HG03108 (cell line): Measurements from ENCODE around the gene HS6ST1.

Source experiments
- ATAC-seq: cut with Tn5 transposase; IDR thresholded peaks from one replicate; pipeline ENCODE4 v1.9.1; 2021; ENCODE audit warnings: moderate library complexity; ENCODE audit not compliant: unreplicated experiment

HS6ST1 gene, protein sequence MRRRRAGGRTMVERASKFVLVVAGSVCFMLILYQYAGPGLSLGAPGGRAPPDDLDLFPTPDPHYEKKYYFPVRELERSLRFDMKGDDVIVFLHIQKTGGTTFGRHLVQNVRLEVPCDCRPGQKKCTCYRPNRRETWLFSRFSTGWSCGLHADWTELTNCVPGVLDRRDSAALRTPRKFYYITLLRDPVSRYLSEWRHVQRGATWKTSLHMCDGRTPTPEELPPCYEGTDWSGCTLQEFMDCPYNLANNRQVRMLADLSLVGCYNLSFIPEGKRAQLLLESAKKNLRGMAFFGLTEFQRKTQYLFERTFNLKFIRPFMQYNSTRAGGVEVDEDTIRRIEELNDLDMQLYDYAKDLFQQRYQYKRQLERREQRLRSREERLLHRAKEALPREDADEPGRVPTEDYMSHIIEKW

DNA sequence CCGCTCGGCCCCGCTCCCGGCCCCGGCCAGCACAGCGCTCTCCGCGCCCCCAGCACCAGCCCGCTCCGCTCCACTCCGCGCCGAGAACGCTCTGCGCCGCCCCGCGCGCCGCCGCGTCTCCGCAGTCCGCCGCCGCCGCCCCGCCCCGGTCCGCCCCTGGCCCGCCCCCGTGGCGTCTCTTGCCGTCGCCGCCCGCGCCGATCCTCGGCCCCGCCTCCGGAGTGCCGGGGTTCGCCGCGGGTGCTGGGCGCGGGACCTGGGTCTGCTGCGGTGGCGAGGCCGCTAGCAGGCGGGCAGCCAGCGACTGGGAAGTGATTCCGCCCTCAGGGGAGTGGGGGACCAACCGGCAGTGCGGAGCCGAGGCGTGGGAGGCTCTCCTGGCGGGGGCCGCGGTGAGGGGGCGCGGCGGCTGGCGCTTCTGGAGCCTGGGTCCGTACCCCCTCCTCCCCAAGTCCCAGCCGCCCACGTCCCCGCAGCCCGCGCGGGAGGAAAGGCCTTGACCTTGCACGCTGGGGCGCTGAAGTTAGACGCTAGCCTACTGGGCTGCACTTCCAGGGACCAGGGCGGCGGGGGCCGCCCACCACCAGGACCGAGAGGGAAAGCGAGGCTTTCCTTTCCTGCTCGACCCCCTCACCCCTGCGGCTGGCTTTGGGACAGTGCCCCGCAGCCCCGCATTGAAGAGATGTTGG, at the start of gene HS6ST1:
HS6ST1 (minus strand) TSS at position 93 of the 689 bp plus-strand sequence. CDS start 305 bp downstream, outside the sequence.
- peak; percentile 66 for ATAC-seq

DNA sequence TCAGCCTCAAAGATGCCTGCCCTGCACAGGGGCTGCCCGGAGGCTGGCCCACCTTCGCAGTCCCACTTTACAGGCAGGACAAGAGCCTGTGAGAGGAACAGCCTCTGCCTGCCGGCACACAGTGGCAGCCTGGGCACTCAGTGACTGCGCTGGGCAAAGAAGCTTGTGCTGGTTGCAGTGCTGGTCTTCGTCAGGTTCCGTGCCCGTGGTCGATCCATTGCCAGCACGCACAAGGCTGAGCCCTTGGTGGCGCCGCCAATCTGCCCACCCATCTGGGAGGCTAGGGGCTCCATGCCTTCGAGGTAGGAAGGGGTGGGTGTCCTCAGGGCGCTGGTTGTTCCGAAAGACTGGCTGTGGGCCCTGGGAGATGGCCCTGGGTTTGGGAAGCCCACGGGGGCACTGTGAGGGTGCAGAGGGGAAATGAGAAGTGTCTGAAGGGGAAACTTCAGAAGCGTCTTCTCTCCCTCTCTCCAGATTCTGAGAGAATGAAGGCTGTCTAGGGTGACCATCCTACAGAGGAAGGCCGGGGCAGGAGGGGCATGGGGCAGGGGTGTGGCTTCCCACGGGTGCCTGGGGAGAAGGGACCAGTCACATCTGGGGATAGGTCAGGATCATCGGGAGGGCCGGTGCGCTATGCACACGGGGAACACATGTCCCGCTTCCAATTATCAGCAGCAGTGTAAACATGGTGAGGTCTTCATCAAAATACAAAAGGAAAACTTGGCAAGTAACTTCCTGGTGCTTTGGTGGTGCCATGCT, 49.1 kb upstream of the HS6ST1 start:
- ATAC-seq, result no peak

DNA sequence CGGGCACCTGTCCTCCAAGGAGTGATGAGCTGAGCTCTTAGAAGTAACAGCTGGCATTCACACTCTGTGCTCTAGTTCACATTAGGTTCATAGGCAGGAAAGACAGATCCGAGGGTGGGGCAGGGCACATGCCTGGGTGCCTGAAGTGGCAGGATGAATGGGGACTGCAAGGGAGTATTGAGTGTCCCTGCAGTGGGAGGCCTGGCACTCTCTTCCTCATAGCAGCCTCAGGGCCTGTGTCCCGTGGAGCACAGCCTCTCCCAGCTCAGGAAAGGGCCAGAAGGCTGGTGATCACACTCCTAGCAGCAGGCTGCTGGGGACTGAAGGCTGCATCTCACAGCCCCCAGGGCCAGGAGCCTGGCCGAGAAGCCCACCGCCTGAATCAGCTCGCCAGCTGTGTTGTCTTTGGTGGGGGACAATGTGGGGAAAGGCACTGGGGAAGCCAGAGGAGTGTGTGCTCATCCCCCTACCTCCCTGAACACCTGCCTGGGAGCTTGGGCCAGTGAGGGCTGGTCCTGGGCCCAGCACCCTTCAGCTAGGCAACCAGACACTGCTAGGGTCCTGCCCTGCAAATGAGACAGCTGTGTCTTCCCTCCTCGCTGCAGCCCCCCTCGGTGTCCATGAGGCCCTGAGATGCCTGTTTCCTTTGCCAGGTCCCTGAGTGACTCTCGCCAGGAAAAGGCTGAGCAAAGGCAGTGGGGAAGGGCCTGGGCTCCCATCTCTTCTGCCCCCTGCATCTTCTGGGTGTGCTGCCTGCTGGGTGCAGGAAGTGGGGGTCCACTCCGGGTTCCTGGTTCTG, 48.2 kb upstream of the HS6ST1 start:
- ATAC-seq, result no peak

DNA sequence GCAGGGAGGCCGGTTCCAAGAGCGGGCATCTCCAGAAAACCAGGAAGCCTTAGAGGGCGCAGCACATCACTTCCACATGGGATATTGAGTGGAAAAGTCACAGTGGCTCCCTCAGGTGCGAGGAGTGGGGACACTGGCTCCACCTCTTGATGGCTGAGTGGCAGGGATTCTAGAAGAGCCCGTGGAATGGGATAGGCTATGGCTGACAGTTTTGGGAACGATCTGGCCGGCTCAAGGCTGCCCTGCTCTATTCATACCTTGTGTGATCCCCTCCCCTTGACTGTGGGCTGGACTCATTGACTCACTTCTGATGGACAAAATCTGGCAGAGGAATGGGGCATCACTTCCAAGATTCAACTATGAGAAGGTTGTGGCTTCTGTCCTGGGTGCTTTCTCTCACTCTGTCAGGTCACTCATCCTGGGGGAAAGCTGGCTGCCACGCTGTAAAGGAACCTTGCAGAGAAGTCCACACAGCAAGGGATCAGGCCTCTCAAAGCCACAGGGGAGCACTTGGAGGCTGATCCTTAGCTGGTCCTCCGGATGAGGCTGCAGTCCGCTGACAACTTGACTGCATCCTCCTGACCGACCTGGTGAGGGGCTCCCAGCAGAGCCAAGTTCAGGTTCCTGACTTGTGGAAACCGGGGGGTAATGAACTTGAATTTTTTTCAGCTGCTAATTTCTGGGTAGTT, 46.7 kb upstream of the HS6ST1 start:
- ATAC-seq, result no peak

DNA sequence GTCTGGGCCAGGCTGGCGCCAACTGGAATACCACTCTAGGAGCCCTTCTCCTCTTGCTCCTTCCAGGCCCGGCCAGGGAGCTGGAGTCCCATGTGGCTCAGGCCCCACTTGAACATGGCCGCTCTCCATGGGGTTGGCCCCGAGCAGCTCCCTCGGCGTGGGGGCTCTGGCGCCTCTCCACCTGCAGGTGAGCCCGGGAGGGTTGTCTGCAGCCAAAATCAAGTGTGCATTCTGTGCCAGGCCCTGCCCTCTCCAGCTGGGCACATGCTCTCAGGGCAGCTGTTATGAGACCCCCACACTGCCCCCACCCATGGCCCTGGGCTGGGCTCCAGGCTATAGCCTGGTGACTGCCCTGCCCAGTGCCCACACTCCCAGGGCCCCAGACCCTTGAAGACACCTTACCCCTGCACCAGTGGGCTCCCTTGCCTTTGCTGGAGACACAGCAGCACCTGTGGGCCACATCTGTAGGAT, 45.8 kb upstream of the HS6ST1 start:
- no peak for ATAC-seq

DNA sequence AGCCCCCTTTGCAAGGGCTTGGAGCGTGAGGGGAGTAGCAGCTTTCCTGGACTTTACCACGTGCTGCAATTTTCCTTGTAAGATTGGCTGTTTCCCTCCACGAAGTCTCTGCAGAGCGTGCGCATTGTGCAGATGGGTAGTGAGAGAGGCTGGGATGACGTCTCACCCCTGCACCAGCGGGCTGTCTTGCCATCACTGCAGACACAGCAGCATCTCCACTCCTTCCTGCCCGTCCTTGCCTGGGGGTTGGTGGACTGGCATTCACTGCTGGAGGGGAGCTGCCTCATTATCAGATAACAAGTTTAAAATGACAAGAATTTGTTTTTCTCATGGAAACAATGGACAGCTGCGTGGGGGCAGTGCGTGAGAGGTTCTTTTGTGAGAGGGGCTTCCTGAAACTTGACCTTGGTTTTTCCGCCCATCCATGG, 45.3 kb upstream of the HS6ST1 start:
- ATAC-seq, result no peak

DNA sequence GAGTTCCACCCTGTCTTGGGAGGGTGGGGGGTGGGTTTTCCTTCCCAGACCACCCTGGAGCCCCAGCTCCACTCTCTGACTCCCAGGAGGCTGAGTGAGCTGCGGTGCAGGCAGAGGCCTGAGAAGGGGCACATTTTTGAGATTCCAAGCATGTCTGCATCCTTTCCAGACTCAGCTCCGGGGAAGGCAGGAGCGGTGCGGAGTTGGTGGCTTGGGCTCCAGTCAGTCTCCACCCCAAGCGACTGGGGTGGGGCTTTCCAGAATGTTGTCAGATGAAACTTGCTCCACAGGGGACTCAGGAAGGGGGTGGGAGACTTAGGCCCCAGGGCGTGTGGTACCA, 44.2 kb upstream of the HS6ST1 start:
- no peak for ATAC-seq

- no peak for ATAC-seq
Measured at GRCh38 chr2:128362176-128362888, 43.7 kb upstream of the HS6ST1 start.

DNA sequence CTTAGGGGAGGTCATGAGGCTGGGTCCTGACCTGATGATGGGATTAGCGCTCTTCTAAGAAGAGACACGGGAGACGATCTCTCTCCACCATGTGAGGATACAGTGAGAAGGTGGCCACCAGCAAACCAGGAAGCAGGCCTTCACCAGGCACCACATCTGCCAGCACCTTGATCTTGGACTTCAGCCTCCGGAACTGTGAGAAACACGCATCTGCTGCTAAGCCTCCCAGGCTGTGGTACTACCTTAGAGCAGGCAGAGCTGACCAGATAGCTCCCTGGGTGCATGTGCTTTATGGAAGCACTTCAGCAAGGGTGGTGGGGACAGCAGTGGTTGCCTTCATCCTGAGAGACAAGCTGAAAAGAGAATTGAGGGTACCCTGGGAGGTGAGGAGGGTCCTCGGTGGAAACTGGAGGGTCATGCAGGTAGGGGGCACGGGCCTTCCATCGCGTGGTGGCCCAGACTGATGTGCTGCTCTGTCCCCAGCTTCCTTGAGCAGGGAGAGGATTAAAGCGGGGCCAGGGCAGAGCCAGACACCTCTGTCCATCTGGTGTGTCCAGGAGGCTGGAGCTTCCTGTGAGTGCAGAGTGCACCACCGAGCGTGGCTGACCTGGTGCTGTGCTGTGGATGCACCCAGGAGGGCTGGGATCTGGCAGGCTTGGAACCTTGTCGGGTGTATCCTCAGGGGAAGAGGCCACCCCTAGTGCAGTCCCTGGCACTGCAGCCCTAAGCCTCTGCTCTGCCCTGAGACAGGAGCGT, 42.9 kb upstream of the HS6ST1 start:
- no peak for ATAC-seq

GRCh38 chr2:128360711-128361110, 42.0 kb upstream of the HS6ST1 start:
- no peak for ATAC-seq

- no peak for ATAC-seq
Measured at GRCh38 chr2:128359841-128360240, 41.2 kb upstream of the HS6ST1 start.

DNA sequence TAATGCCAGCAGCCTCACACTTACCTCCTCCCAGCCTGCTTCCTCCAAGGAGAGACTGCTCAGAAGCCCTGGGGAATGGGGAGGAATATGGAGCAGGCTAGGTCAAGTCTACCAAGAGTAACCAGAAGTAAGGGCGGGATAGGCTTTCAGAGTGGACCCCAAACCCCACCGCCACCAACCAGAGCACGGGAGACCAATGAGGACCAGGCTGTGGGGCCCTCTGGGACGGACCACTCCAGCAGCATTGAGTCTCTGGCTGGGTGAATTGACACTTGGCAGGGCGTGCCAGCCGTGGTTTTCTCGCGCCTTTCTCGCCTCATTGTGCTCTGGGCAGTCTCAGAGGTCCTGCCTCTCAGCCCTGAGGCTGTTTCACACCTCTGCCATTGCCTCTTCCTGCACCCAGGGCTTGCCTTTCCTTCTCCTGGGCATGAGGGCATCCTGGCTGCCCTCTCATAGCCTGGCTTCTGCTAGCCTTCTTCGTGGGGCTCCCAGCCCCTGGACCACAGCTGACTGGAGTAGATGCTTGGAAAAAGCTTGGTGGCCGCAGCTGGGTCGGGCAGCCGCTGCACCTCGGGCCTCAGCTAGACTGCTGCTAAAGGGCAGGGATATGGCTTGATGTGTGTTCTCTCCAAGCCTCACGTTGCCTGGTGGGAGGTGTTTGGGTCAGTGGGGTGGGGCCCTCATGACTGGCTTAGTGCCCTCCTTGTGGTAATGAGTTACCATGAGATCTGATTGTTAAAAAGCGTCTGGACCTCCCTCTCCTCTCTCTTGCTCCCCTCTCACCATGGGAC, 40.5 kb upstream of the HS6ST1 start:
- no peak for ATAC-seq

- no peak for ATAC-seq
Measured at GRCh38 chr2:128357506-128358370, 39.1 kb upstream of the HS6ST1 start.

GRCh38 chr2:128356127-128356526, 37.5 kb upstream of the HS6ST1 start:
- ATAC-seq, result no peak

GRCh38 chr2:128354726-128355470, 36.2 kb upstream of the HS6ST1 start:
- ATAC-seq, result no peak

GRCh38 chr2:128354161-128354560, 35.5 kb upstream of the HS6ST1 start:
- ATAC-seq, result no peak
